ENCODE measurements around the gene GCNT4. TPM values are rescaled to one million over a fixed set of nuclear protein-coding genes. Genes with fewer than 3 reads are reported as not detected.
A peak's percentile ranks its signal among the peaks of the same experiment; 100 is the strongest.

GCNT4 gene
- total and polyA plus RNA-seq, 12 donors, result 0.24 to 2.8 (median 1.0) TPM

GRCh38 chr5:75051217-75051751, 1.1 kb downstream of the GCNT4 start:
- H3K4me3 ChIP-seq, result no peak overlapping the region
- DNase-seq, result peak in 1 of 7 donors; percentile 32
- no peaks in the 10 kb centered on the region for H3K27me3 ChIP-seq
- H3K36me3 ChIP-seq (replicated peaks in 1 of 2), result no peaks in the 10 kb centered on the region
- H3K9me3 ChIP-seq (replicated peaks in 1 of 3), result no peaks in the 10 kb centered on the region
- intact Hi-C loops (cut with DNase I), result loop anchor here in 1 of 2 donors (10.0 kb wide), 1 partner anchor 184 kb away; the partner anchor contains the start of gene ANKRD31
- no peak overlapping the region for H3K27ac ChIP-seq
- TF ChIP-seq CTCF (IDR thresholded peaks at IDR 0.05) (no peak), POLR2A (IDR thresholded peaks at IDR 0.05) (no peak)
- H3K4me1 ChIP-seq (replicated peaks in 1 of 2), result peaks cover 0 to 15% of the 10 kb centered on the region in 2 donors
- WGBS, 4 donors, result 67 to 72% (median 69%) methylated on average over 7 of the region's 7 CpGs

- Histone ChIP-seq H3K36me3 (replicated peaks in 1 of 2) (no peaks in the 10 kb centered on the region), H3K9me3 (replicated peaks in 1 of 3) (no peaks in the 10 kb centered on the region), H3K27me3 (no peaks in the 10 kb centered on the region), H3K4me1 (replicated peaks in 1 of 2) (peaks cover 0 to 15% of the 10 kb centered on the region in 2 donors), H3K4me3 (no peak overlapping the region), H3K27ac (no peak overlapping the region)
- TF ChIP-seq CTCF (IDR thresholded peaks at IDR 0.05), result peak in 1 of 6 experiments; percentile 15
- no peak for TF ChIP-seq POLR2A (IDR thresholded peaks at IDR 0.05)
- intact Hi-C loops (cut with DNase I), result loop anchor here in 1 of 2 donors (10.0 kb wide), 1 partner anchor 184 kb away; the partner anchor contains the start of gene ANKRD31
- WGBS, 4 donors, result 82 to 93% (median 89%) methylated on average over 11 of the region's 11 CpGs
- no peak for DNase-seq
These were observed 1.9 kb downstream of the GCNT4 start for GRCh38 chr5:75050415-75050814.

GRCh38 chr5:75049456-75050351, 2.7 kb downstream of the GCNT4 start:
- Histone ChIP-seq H3K9me3 (replicated peaks in 1 of 3) (no peaks in the 10 kb centered on the region), H3K27ac (no peak overlapping the region), H3K4me1 (replicated peaks in 1 of 2) (peaks cover 0 to 15% of the 10 kb centered on the region in 2 donors), H3K27me3 (no peaks in the 10 kb centered on the region), H3K36me3 (replicated peaks in 1 of 2) (no peaks in the 10 kb centered on the region), H3K4me3 (no peak overlapping the region)
- 57 to 81% (median 67%) methylated on average over 8 to 11 of the region's 11 CpGs for WGBS, 4 donors
- TF ChIP-seq POLR2A (IDR thresholded peaks at IDR 0.05) (no peak), CTCF (IDR thresholded peaks at IDR 0.05) (peak; percentile 50 to 74 (median 68))
- peak; percentile 39 to 75 (median 59) for DNase-seq
- intact Hi-C loops (cut with DNase I), result loop anchor here in 1 of 2 donors (10.0 kb wide), 1 partner anchor 185 kb away; the partner anchor contains the start of gene ANKRD31

GRCh38 chr5:75048457-75048953, 3.9 kb downstream of the GCNT4 start:
- no peak for TF ChIP-seq POLR2A (IDR thresholded peaks at IDR 0.05)
- TF ChIP-seq CTCF (IDR thresholded peaks at IDR 0.05), result no peak
- DNase-seq, result no peak
- Histone ChIP-seq H3K27me3 (no peaks in the 10 kb centered on the region), H3K4me1 (replicated peaks in 1 of 2) (peaks cover 0 to 9% of the 10 kb centered on the region in 2 donors), H3K36me3 (replicated peaks in 1 of 2) (no peaks in the 10 kb centered on the region), H3K27ac (no peak overlapping the region), H3K4me3 (no peak overlapping the region), H3K9me3 (replicated peaks in 1 of 3) (no peaks in the 10 kb centered on the region)
- WGBS, 4 donors, result 59 to 68% (median 67%) methylated on average over 7 of the region's 7 CpGs
- intact Hi-C loops (cut with DNase I), result no loop called here
